ENCODE results near the gene RAB3IL1.

Gene RAB3IL1

DNA sequence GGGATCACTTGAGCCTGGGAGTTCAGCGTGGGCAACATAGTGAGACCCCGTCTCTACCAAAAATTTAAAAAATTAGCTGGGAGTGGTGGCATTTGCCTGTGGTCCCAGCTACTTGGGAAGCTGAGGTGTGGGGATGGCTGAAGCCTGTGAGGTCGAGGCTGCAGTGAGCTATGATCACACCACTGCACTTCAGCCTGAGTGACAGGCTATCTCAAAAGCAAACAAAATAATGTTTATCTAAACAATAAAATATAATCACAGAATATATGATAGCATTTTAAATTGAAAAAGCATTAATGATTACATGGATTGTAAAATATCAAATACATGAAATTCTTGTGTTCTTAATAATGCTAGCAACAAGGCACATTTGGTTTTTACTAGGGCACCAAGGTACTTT lies 35.5 kb upstream of the RAB3IL1 start:
- no peak overlapping the region for H3K4me3 ChIP-seq (ENCODE audit: low read depth, low read length)
- TF ChIP-seq, protein P1, sequence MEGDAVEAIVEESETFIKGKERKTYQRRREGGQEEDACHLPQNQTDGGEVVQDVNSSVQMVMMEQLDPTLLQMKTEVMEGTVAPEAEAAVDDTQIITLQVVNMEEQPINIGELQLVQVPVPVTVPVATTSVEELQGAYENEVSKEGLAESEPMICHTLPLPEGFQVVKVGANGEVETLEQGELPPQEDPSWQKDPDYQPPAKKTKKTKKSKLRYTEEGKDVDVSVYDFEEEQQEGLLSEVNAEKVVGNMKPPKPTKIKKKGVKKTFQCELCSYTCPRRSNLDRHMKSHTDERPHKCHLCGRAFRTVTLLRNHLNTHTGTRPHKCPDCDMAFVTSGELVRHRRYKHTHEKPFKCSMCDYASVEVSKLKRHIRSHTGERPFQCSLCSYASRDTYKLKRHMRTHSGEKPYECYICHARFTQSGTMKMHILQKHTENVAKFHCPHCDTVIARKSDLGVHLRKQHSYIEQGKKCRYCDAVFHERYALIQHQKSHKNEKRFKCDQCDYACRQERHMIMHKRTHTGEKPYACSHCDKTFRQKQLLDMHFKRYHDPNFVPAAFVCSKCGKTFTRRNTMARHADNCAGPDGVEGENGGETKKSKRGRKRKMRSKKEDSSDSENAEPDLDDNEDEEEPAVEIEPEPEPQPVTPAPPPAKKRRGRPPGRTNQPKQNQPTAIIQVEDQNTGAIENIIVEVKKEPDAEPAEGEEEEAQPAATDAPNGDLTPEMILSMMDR (IDR thresholded peaks at IDR 0.05; ENCODE audit: control insufficient read depth, extremely low read depth, insufficient read depth): no peak
- no peak for DNase-seq (ENCODE audit: low read depth)

- TF ChIP-seq, protein P1 (IDR thresholded peaks at IDR 0.05; ENCODE audit: control insufficient read depth, extremely low read depth, insufficient read depth): no peak
- no peak overlapping the region for H3K4me3 ChIP-seq (ENCODE audit: low read depth, low read length)
- DNase-seq (ENCODE audit: low read depth): no peak
Observed at GRCh38 chr11:61951484-61952135, 34.2 kb upstream of the RAB3IL1 start.

GRCh38 chr11:61950035-61950547 lies 32.7 kb upstream of the RAB3IL1 start, which contains the start of gene BEST1:
BEST1 (plus strand) TSS chr11:61950351; CDS start chr11:61951807, 1,456 bp downstream.
- no peak within 1 kb of the TSS for H3K4me3 ChIP-seq (ENCODE audit: low read depth, low read length)
- TF ChIP-seq, protein P1 (IDR thresholded peaks at IDR 0.05; ENCODE audit: control insufficient read depth, extremely low read depth, insufficient read depth): no peak
- DNase-seq (ENCODE audit: low read depth): no peak

GRCh38 chr11:61949169-61950034 lies 32.0 kb upstream of the RAB3IL1 start:
- TF ChIP-seq, protein P1 (IDR thresholded peaks at IDR 0.05; ENCODE audit: control insufficient read depth, extremely low read depth, insufficient read depth): no peak
- peak; percentile 79 for DNase-seq (ENCODE audit: low read depth)
- no peak overlapping the region for H3K4me3 ChIP-seq (ENCODE audit: low read depth, low read length)

GRCh38 chr11:61948505-61948904 lies 31.1 kb upstream of the RAB3IL1 start:
- TF ChIP-seq, protein P1 (IDR thresholded peaks at IDR 0.05; ENCODE audit: control insufficient read depth, extremely low read depth, insufficient read depth): no peak
- DNase-seq (ENCODE audit: low read depth): no peak
- no peak overlapping the region for H3K4me3 ChIP-seq (ENCODE audit: low read depth, low read length)

GRCh38 chr11:61947486-61948210 lies 30.3 kb upstream of the RAB3IL1 start:
- H3K4me3 ChIP-seq (ENCODE audit: low read depth, low read length): no peak overlapping the region
- DNase-seq (ENCODE audit: low read depth): peak; percentile 75
- TF ChIP-seq, protein P1 (IDR thresholded peaks at IDR 0.05; ENCODE audit: control insufficient read depth, extremely low read depth, insufficient read depth): peak; percentile 99

Data from LNCaP clone FGC (cell line).